ELR (cell line): ENCODE measurements around the gene CD6.

ENCODE experiments used
- DNase-seq: peaks from one replicate; pipeline ENCODE4 v3.0.0-alpha.2; 2015; ENCODE audit warnings: low read depth

CD6 gene

DNA sequence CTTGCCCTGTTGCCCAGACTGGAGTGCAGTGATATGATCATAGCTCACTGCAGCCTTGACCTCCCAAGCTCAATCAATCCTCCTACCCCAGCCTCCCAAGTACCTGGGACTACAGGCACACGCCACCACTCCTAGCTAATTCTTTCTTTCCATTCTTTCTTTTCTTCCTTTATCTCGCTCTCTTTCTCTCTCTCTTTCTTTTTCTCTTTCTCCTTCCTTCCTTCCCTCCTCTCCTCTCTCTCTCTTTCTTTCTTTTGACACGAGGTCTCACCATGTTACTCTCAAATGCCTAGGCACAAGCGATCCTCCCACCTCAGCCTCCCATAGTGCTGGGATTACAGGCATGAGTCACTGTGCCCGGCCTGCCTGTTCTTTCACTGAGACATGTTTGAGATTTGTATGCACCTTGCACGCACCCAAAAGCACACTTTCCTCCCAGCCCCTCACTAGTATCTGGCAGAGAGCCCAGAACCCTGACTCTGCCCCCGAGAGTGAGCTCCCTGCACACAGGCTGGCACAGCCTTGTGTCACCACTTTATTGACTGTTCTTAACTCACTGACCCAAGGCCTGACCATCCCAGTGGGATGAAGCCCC is 56.8 kb downstream of the CD6 start:
- no peak for DNase-seq

DNA sequence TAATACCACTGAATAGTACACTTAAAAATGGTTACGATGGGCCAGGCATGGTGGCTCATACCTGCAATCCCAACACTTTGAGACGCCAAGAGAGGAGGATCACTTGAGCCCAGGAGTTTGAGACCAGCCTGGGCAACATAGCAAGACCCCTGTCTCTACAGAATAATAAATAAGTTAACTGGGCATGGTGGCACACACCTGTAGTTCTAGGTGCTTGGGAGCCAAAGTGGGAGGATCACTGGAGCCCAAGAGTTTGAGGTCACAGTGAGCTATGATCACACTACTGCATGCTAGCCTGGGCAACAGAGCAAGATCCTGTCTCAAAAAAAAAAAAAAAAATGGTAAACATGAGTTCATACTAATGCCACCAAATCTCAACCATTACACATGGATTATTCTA is 61.3 kb downstream of the CD6 start:
- no peak for DNase-seq

- DNase-seq, result no peak
These were observed 61.9 kb downstream of the CD6 start for GRCh38 chr11:61033417-61033816.

- DNase-seq, result no peak
These were observed 62.6 kb downstream of the CD6 start for GRCh38 chr11:61034111-61034510.

DNA sequence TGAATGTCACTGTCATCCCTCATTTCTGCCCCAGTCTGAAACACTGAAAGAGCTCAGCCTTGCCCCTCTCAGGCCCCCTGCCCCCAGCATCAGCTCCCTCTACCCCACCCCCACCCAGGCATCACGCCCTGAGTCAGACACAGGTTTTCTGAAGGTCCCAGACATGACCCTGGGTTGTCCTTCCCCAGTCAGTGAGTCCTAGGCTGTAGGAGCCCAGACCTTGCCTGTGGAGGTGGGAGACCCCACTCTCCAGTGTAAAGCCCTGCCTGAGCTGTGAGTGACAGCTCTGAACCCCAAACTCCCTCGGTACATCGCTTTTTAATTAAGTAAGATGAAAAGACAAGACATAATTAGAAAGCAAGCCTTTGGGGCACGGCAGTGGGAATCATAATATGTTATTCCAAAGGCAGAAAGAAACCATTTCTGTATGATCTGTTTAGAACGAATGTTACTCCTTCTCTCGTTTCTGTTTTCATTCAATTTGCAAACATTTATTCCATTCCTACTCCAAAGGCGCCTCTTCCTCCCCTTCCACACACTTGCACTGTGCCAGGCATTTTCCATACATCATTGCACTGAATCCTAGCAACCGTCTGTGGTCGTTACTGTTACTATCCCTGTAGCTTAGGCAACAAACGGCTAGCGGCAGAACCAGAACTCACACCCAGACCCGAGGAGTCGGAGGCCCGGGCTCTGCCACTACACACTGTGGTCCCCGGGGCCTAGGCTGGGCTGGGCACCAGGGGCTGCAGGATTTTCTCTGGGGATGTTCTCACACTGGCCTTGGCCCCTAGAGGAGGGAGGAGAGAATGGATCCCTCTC is 63.4 kb downstream of the CD6 start:
- no peak for DNase-seq

DNA sequence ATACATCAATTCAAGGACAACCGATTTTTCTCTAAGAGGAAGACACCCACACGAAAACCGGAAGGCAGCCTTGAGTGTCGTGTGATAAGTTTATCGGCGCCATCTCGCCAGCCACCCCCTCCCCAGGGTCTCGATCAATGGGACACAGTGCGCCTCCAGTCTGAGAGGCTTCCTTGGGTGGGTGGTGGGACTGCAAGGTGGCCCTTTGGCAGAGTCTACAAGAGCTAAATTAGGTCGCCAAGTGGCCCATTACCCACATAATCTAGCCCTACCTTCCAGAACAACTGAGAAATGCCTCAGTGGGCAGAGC is 64.0 kb downstream of the CD6 start:
- DNase-seq, result no peak

DNA sequence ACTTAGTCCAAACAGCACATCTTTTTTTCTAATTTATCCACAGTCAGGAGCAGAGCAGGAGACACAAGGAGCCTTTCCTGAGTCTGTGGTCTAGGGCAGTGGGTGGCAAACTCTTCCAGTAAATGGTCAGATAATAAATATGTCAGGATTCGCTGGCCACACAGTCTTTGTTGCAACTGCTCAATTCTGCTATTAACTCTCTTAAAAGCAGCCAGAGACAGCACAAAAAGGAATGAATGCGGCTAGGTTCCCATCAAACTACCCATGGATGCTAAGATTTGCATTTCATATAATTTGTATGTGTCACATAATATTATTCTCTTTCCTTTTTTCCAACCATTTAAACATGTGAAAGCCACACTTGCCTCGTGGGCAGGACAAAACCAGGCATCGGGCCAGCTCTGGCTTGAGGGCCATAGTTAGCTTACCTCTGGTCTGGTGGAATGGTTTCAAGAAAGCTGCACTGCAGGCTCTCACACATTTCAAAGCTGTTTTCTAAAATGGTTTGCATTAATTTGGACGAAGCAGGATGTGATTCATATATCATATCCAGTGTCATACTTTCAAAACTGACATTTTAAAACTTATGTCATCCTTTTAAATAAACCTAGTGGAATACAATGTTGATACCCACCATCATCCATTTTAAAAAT is 66.1 kb downstream of the CD6 start:
- DNase-seq, result peak; percentile 20

DNA sequence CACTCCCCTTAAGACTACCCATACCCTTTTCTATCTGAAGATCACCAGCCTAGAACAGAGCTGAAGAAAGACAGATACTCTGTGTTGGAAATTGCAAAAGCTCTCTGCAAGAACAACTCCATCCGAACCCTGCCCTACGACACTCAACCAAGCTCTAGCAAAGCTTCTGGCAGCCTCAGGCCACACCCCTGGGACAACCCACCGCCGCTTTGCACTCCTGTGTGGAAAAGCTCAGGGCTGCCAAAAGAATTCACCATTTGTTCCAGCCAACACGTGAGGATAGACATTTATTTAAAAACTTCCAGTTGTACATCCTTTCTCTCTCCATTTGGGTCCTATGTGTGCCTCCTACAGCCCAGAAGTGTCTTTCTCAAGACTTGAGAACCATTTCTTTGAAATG is 68.4 kb downstream of the CD6 start:
- DNase-seq, result no peak

DNA sequence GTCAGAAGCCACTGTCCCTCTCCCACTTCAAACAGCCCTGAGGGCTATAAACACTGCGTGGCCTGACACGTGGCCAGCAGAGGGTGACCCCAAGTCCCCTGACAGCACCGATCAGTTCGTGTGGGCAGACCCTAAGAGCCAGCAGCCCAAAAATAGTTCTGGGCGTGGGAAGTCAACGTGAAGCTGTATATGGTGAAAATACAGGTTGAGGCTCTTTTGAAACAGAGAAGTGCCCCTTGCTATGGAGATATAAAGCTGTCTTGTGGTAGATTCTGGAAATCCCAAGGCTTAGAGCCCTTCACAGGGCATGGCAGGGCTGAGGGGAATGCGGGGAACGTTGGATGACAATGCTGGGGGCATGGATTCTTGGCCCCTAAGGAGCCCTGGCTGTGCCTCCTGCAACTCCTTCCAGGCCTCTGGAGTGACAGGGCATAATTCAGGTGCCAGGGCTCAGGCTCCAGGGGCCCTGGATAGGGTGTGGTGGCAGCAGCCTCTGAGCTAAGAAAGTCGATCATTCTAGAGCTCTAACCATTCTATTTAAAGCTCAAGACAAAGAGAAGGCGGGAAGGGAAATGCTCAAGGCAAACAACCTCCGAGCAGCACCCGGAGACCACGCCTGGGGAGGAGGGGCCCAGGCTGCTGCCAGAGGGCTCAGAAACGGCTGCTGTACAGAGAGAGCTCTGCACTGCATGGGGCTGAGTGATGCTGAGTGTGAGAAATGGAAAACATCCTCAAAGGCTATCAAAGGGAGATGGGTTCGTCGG is 70.5 kb downstream of the CD6 start:
- DNase-seq, result peak; percentile 7

GRCh38 chr11:61042537-61042936 is 71.1 kb downstream of the CD6 start:
- no peak for DNase-seq

GRCh38 chr11:61042961-61043540 is 71.6 kb downstream of the CD6 start:
- no peak for DNase-seq

DNA sequence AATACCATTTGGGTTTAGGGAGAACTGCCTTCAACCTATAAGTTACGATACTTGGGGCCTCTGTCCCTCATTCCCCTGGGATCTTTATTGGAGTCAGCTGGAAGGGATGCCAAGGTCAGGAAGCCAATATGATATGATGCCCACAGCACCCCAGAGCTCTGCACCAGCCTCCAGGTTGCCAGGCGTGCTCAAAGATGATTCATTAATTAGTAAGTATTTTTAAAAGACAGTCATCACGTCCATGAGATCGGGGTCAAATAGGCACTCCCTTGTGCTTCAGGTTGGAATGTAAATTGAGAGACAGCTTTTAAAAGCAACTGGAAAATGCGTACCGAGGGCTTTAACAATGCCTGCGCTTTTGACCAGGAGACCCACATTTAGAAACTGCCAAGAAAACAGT is 73.8 kb downstream of the CD6 start:
- peak; percentile 15 for DNase-seq

GRCh38 chr11:61046833-61047232 is 75.4 kb downstream of the CD6 start:
- no peak for DNase-seq

DNA sequence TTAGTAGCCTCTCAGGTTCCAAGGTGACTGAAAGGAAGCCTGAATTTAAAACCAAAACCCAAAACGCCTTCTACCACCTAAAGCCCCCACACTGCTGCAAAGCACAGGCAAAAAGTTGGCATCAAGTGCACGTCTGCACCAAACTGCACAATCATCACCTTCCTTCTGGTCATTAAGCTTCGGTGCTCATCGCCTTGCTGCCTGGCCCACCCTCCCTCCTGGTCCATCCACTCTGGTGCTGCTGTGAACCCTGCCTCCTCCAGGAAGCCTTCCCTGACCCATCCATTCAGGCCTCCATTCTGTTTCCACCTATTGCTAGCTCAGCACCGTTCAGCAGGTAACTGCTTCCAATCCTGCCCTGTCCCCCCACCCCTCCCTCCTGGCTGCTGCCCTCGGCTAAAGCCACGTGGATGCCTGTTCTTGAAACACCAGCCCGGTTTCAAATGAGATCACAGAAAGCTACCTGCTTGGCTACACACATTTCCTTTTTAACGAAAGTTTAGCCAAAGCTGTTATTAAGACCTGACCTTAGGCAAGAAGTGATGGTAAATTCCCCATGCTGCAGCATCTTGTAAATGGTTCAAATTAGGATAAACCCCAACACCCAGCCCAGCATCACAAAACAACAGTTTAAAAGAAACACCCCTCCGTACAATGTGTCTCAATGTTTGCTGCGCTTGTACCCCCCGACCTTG is 77.0 kb downstream of the CD6 start:
- DNase-seq, result no peak

- no peak for DNase-seq
These were observed 77.5 kb downstream of the CD6 start for GRCh38 chr11:61049063-61049377.

DNA sequence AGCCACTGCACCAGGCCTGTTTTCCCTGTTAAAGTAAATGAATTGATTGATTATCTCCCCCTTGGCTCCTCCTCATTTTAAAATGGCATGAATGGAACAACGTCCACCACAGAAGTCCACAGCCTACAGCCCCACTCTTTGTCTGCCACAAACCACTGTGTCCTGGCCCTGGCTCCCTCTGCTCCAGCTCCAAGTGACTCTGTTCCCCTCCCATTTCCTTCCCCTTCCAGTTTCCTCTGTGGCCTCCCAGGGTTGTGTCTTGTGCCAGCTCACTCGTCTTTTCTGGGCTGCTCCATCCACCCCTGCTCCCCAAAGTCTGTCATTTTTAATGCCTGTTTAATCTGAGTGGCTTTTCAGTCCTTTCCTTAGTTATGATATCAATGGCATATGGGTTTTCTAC is 78.4 kb downstream of the CD6 start:
- no peak for DNase-seq

- no peak for DNase-seq
These were observed 80.9 kb downstream of the CD6 start for GRCh38 chr11:61052182-61052972.

GRCh38 chr11:61053191-61053590 is 81.7 kb downstream of the CD6 start:
- DNase-seq, result no peak

DNA sequence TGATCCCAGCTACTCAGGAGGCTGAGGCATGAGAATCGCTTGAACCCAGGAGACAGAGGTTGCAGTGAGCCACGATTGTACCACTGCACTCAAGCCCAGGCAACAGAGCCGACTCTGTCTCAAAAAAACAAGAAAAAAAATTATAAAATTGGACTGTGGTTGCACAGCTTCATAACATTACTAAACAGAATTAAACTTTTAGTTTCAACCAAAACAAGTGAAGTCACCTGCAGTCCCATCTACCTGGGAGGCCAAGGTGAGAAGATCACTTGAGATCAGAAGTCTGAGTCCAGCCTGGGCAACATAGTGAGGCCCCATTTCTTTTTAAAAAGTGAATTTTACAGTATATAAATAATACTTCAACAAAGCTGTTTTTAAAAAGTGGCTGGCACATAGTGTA is 83.0 kb downstream of the CD6 start:
- no peak for DNase-seq

GRCh38 chr11:61054927-61055562 is 83.6 kb downstream of the CD6 start:
- no peak for DNase-seq

DNA sequence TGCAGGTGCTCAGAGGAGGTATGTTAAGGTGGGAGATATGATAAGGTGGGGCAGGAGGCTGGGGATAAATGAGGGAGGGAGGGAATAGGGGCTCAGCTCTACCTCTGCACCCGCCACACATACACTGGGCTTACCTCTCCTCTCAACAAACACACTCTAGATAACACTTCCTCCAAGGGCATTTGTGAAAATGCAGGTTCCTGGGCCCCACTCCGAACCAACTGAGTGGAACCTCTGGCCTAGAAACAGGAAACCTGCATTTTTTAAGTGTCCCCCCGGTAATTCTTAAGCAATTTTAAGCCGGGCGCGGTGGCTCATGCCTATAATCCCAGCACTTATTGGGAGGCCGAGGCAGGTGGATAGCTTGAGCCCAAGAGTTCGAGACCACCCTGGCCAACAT is 84.3 kb downstream of the CD6 start:
- DNase-seq, result no peak
